SU-DHL-6 (cell line): Measurements from ENCODE around the gene NTMT2.

Experiments used
- H2AFZ ChIP-seq: fragments of 200-600 bp; sonication (generic); 2 replicates; pipeline ENCODE4 v1.6.1; 2014; ENCODE audit warnings: low read depth, mild to moderate bottlenecking, moderate library complexity, mixed read lengths, antibody characterized with exemption, low read length; ENCODE audit not compliant: severe bottlenecking
- H3F3A ChIP-seq: fragments of 200-600 bp; shearing (Covaris generic); 2 replicates; pipeline ENCODE4 v1.6.0; 2016; ENCODE audit warnings: antibody characterized with exemption, mild to moderate bottlenecking; ENCODE audit not compliant: insufficient read depth
- H3K27ac ChIP-seq: fragments of 200-600 bp; sonication (generic); 2 replicates; pipeline ENCODE4 v1.5.1; 2016; ENCODE audit warnings: low read depth, mild to moderate bottlenecking, low read length, moderate library complexity, mixed read lengths
- H3K27me3 ChIP-seq: fragments of 200-600 bp; sonication (generic), shearing (Covaris generic); 2 replicates; pipeline ENCODE4 v1.6.0; 2014; ENCODE audit warnings: mild to moderate bottlenecking, low read length
- H3K36me3 ChIP-seq: fragments of 200-600 bp; sonication (generic); 2 replicates; pipeline ENCODE4 v1.6.1; 2014; ENCODE audit warnings: mild to moderate bottlenecking, low read length, mixed read lengths
- H3K4me2 ChIP-seq: fragments of 300-600, 200-600 bp; shearing (Covaris generic), sonication (generic); 2 replicates; pipeline ENCODE4 v1.6.0; 2014; ENCODE audit warnings: low read length, low read depth, mild to moderate bottlenecking; ENCODE audit not compliant: poor library complexity, severe bottlenecking
- H3K4me3 ChIP-seq: fragments of 200-600 bp; sonication (generic); 2 replicates; pipeline ENCODE4 v1.5.1; 2014; ENCODE audit warnings: antibody characterized with exemption, low read length, mild to moderate bottlenecking, mixed read lengths; ENCODE audit not compliant: insufficient read depth, poor library complexity, severe bottlenecking
- H3K79me2 ChIP-seq: fragments of 200-600 bp; sonication (generic); 2 replicates; pipeline ENCODE4 v1.6.1; 2014; ENCODE audit warnings: mild to moderate bottlenecking, low read length, moderate library complexity; ENCODE audit not compliant: insufficient read depth
- H3K9ac ChIP-seq: fragments of 200-600 bp; sonication (generic); 2 replicates; pipeline ENCODE4 v1.7.0; 2014; ENCODE audit warnings: mild to moderate bottlenecking, low read length
- H3K9me2 ChIP-seq: fragments of 200-600 bp; sonication (generic); replicated peaks from 2 replicates; pipeline ENCODE4 v1.6.1; 2014; ENCODE audit warnings: low read length; ENCODE audit not compliant: insufficient read depth
- H3K9me3 ChIP-seq: fragments of 200-600 bp; sonication (generic); 2 replicates; pipeline ENCODE4 v1.6.1; 2014; ENCODE audit warnings: low read length, mixed read lengths; ENCODE audit not compliant: insufficient read depth
- H4K20me1 ChIP-seq: fragments of 200-600 bp; sonication (generic); 2 replicates; pipeline ENCODE4 v1.6.1; 2014; ENCODE audit warnings: low read depth, mild to moderate bottlenecking, antibody characterized with exemption, low read length, moderate library complexity, mixed read lengths
- CTCF ChIP-seq: fragments of 200-600 bp; sonication (generic); IDR thresholded peaks from one replicate; pipeline ENCODE4 v1.5.1; 2017; ENCODE audit warnings: antibody characterized with exemption, mild to moderate bottlenecking, low read length, moderate library complexity; ENCODE audit not compliant: insufficient read depth, poor library complexity, severe bottlenecking
- EZH2phosphoT487 ChIP-seq: fragments of 200-600 bp; sonication (generic), shearing (Covaris generic); conservative IDR thresholded peaks from 2 replicates; pipeline ENCODE4 v1.6.1; 2018; ENCODE audit warnings: mild to moderate bottlenecking, antibody characterized with exemption, low read length, moderate library complexity, mixed read lengths

Gene NTMT2

GRCh38 chr1:170214117-170215032 lies 68.6 kb downstream of the NTMT2 start:
- Histone ChIP-seq H3K4me3 (no peak overlapping the region), H3K36me3 (no peaks in the 10 kb centered on the region), H2AFZ (no peak overlapping the region), H3K9me3 (no peaks in the 10 kb centered on the region), H3F3A (no peaks in the 10 kb centered on the region), H3K27ac (no peak overlapping the region), H3K9me2 (no peaks in the 10 kb centered on the region), H3K79me2 (no peaks in the 10 kb centered on the region), H3K27me3 (no peaks in the 10 kb centered on the region), H4K20me1 (no peaks in the 10 kb centered on the region), H3K4me2 (no peak overlapping the region), H3K9ac (no peak overlapping the region)
- no peak for TF ChIP-seq EZH2phosphoT487
- TF ChIP-seq CTCF: no peak

- H2AFZ ChIP-seq: no peak overlapping the region
- H3K79me2 ChIP-seq: no peaks in the 10 kb centered on the region
- H3K4me3 ChIP-seq: no peak overlapping the region
- no peaks in the 10 kb centered on the region for H3K9me2 ChIP-seq
- no peaks in the 10 kb centered on the region for H3K9me3 ChIP-seq
- H3F3A ChIP-seq: no peaks in the 10 kb centered on the region
- H3K4me2 ChIP-seq: no peak overlapping the region
- no peaks in the 10 kb centered on the region for H3K36me3 ChIP-seq
- no peak overlapping the region for H3K27ac ChIP-seq
- H3K27me3 ChIP-seq: no peaks in the 10 kb centered on the region
- no peak overlapping the region for H3K9ac ChIP-seq
- no peaks in the 10 kb centered on the region for H4K20me1 ChIP-seq
- no peak for TF ChIP-seq EZH2phosphoT487
- TF ChIP-seq CTCF: no peak
Observed at GRCh38 chr1:170215072-170215885, 69.5 kb downstream of the NTMT2 start.

GRCh38 chr1:170217517-170218256 lies 71.9 kb downstream of the NTMT2 start:
- Histone ChIP-seq H4K20me1 (no peaks in the 10 kb centered on the region), H3K79me2 (no peaks in the 10 kb centered on the region), H3K9ac (no peak overlapping the region)

More at GRCh38 chr1:170217517-170218256, 71.9 kb downstream of the NTMT2 start:
- Histone ChIP-seq H2AFZ (no peak overlapping the region), H3K36me3 (no peaks in the 10 kb centered on the region), H3K9me2 (no peaks in the 10 kb centered on the region), H3K9me3 (0 out of 2 replicates have a peak, but pooled peaks cover 3% of the 10 kb centered on the region), H3K4me3 (no peak overlapping the region), H3K27ac (no peak overlapping the region), H3K4me2 (no peak overlapping the region), H3K27me3 (no peaks in the 10 kb centered on the region), H3F3A (no peaks in the 10 kb centered on the region)
- TF ChIP-seq CTCF: no peak
- no peak for TF ChIP-seq EZH2phosphoT487
